HG02973 (cell line): ENCODE measurements around the gene SH3D19.
"Not testable (repeated sequence)": the region's sequence is repeated elsewhere in the genome, so short reads cannot be mapped to it uniquely, and the experiment has no call there.

Experiments used
- ATAC-seq: cut with Tn5 transposase; IDR thresholded peaks from one replicate; pipeline ENCODE4 v1.9.1; 2021; ENCODE audit warnings: moderate library complexity; ENCODE audit not compliant: unreplicated experiment

Gene SH3D19

DNA sequence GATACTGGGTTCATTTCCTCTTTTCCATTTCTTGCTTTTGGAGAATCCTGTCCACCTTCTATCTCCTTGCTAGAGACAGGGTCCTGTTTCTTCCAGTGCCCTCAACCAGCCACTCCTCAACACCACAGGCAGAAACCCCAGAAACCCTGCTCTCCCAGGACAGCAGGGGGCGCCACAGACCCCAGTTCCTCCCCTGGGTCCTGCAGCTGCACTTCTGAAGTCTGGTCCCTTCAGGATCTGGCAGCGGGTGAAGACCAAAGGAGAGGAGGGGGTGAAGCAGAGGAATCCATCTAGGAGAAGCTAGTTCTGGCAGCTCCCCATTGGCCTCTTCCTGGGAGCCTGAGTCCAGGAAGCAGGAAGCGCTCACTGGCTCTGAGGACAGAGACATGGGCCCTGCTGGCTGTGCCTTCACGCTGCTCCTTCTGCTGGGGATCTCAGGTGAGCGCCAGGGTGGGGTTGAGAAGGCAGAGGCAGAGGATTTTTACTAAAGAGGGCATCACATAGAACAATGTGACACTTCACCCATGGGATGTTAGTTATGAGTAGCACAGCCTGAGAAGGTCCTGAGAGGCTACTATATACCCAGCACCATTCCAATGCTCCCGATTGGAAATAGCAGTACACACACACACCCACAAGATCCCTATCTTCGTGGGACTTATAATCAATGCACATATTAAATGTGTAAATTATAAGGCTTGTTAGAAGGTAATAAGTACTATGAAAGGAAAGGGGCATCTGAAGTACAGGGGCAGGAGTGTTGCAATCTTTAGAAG is 48.4 kb downstream of the SH3D19 start, which contains the start of gene PRSS48:
TSS of gene PRSS48 (plus strand) at position 375 of the 776 bp plus-strand sequence. CDS start at position 387, 12 bp downstream.
- ATAC-seq: no peak

DNA sequence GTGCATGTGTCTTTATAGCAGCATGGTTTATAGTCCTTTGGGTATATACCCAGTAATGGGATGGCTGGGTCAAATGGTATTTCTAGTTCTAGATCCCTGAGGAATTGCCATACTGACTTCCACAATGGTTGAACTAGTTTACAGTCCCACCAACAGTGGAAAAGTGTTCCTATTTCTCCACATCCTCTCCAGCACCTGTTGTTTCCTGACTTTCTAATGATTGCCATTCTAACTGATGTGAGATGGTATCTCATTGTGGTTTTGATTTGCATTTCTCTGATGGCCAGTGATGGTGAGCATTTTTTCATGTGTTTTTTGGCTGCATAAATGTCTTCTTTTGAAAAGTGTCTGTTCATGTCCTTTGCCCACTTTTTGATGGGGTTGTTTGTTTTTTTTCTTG is 56.5 kb downstream of the SH3D19 start:
- ATAC-seq: not testable (repeated sequence)

DNA sequence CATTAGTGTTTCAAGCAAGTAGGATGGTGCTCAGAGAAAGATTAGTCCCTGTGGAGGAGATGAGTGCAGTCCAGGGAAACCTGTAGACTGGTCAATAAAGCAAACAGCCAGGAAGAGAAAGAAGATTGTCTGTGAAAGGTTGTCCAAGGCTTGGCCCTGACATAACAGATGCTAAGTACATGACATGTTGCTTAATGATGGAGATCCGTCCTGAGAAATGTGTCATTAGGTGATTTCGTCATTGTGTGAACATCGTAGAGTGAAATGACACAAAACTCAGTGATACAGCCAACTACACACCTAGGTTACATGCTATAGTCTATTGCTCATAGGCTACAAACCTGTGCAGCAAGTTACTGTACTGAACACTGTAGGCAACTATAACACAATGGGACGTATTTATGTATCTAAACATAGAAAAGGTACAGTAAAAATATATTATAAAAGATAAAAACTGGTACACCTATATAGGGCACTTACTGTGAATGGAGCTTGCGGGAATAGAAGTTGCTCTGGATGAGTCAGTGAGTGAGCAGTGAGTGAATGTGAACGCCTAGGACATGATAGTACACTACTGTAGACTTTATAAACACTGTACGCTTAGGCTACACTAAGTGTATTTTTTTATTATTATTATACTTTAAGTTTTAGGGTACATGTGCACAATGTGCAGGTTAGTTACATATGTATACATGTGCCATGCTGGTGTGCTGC is 57.4 kb downstream of the SH3D19 start:
- ATAC-seq: no peak

DNA sequence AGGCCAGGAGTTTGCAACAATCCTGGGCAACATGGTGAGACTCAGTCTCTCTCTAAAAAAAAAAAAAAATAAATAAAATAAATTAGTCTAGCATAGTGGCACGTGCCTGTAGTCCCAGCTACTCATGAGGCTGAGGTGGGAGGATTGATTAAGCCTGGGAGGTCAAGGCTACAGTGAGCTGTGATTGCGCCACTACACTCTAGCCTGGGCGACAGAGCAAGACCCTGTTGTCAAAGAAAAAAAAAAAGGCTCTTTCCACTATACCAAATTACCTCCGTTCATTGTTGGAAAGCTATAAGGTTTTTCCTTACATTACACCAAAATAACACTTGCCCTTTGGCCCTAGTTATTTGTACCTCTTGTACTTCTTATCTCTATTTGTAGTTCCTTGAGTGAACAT is 58.3 kb downstream of the SH3D19 start:
- ATAC-seq: no peak

DNA sequence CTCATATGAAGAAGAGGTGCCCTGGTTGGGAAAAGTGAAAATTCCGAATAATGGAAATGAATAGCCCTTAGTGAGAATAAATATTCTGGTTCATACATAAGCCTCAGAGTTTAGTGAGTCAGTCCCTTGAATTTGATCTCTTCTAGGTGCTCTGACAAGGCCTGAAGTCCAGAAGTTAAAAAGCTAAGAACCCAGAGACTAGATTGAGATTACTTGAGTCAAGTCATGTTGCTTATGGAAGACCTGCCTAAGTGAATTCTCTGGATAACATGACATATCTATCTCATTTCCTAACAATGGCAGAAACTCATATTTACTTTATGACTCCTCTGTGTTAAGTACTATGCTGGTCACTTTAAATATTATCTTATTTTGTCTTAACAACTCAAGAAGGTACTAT is 58.9 kb downstream of the SH3D19 start:
- no peak for ATAC-seq

DNA sequence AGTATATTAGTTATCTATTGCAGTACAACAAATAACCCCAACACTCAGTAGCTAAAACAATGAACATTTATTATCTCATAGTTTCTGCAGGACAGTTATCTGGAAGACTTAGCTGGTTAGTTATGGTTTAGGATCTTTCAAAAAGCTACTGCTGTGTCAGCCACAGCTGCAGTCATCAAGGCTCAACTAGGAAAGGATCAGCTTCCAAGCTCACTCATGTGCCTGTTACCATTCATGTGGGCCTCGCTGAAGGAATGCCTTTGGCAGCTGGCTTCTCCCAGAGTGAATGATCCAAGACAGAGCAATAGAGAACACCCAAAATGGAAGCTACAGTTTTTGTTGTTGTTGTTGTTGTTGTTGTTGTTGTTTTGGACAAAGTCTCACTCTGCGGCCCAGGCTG is 62.0 kb downstream of the SH3D19 start:
- no peak for ATAC-seq

DNA sequence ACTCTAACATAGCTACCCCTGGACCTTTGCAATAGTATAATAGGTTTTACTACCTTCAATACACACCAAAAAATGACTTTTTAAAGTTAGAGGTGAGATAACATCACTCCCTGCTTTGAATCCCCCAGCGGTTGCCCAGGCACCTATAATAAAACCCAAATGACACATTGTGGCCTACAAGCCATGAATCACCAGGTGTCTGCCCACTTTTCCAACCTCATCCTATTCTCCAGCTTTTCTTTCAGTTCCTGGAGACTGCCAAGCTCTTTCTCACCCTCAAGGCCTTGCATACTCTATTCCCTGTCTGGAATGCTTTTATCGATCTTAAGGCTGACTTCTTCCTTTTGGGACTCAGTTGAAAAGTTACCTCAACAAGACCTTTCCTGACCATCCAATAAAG is 64.9 kb downstream of the SH3D19 start:
- no peak for ATAC-seq

DNA sequence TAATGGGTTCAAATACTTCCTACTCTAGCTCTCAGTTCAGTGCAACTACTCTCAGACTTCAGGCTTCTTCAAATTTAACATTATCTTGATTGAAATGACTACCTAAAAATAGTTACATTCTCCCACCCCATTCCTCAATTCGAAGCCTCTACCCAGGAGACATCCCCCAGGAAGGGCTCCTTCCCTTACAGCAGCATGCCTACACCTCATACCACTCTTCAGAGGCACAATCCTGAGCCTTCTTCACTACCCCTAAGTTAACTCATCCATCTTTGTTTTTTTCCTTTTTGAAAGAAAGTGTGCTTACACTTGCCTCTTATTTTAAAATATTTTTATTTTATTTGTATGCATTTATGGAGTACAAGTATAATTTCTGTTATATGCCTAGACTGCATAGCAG is 65.7 kb downstream of the SH3D19 start:
- no peak for ATAC-seq

DNA sequence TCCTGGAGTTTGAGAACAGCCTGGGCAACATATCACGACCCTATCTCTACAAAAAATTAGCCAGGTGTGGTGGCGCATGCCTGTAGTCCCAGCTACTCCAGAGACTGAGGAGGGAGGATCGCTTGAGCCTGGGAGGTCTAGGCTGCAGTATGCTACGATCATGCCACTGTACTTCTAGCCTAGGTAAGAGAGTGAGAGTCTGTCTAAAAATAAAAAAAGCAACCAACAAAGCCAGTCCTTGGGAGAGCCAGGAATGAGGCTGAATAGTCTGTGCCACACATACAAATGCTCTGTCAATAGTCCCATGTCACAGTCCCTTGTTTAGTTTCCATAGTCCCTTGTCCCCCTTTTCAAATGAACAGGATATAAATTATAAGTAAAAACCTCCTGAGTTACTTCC is 67.7 kb downstream of the SH3D19 start:
- no peak for ATAC-seq

DNA sequence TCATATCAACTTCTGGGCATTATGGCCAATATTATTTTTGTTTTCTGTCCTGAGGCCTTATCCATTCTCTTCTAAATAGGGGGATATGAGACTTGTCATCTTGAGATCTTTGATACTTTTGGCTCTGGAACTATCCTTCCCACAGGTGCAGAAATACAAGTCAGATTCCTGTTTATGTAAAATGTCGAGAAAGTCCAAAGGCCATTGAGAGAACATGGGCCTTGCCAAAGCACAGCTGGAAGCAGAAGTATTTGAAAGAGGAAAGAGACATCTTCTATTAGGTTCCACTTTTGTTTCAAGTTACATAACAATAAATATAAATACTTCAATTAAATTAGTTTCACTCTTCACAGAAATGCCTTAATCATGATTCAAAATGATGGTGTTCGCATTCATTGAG is 69.3 kb downstream of the SH3D19 start:
- no peak for ATAC-seq

DNA sequence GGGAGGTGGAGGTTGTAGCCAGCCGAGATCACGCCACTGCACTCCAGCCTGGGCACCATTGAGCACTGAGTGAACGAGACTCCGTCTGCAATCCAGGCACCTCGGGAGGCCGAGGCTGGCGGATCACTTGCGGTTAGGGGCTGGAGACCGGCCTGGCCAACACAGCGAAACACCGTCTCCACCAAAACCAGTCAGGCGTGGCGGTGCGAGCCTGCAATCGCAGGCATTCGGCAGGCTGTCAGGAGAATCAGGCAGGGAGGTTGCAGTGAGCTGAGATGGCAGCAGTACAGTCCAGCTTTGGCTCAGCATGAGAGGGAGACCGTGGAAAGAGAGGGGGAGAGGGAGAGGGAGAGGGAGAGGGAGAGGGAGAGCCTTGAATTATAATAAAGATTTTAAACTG is 69.7 kb downstream of the SH3D19 start:
- not testable (repeated sequence) for ATAC-seq

DNA sequence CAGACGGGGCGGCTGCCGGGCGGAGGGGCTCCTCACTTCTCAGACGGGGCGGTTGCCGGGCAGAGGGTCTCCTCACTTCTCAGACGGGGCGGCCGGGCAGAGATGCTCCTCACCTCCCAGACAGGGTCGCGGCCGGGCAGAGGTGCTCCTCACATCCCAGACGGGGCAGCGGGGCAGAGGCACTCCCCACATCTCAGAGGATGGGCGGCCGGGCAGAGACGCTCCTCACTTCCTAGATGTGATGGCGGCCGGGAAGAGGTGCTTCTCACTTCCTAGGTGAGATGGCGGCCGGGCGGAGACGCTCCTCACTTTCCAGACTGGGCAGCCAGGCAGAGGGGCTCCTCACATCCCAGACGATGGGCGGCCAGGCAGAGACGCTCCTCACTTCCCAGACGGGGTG is 70.2 kb downstream of the SH3D19 start:
- not testable (repeated sequence) for ATAC-seq

DNA sequence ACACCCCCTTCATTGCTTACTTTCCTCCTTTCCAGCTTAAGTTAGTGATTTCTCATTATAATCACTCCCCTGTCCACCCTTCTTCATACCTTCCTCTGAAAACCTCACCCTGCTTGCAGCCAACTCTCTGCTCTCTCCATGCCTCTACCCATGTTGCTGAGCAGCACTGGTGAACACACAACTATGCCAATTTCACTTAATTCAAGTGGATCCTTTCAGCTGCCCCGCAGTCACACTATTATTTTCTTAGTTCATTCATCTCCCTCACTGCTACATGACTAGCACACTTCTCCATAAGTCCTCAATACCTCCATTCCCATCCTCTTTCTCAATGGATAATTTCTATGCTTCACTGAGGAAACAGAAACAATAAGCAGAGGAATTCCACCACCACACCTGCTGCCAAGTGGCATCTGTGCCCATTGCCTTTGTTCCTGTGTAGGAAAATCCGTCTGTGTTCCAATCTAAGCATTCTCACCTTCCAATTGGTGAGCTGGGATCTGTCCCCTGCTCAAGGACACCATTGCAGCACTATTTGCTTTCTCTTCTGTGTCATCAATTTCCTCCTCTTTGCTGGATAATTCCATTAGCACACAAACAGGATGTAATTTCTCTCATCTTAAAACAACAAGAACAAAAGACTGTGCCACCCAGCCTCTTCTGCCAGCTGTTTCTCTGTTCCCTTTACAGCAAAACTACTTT is 73.7 kb downstream of the SH3D19 start:
- ATAC-seq: no peak

DNA sequence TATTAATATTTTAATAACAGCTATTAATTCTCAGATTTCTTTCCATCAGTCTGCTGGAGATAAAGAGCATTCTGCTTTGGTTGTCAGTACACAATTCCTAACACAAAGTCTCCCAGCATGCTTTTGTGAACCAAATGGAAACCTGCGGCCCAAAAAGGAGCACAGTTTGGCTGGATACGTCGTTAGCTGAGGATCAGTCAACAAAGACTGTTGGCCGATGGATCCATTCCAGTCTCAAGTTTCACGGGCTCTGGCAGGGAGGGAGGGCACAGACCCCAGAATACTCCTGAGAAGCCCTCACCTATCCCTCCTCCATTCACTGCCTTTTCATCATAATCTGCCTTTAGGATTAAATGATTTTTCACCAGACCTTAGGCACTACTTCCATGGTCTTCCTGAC is 74.7 kb downstream of the SH3D19 start:
- no peak for ATAC-seq

DNA sequence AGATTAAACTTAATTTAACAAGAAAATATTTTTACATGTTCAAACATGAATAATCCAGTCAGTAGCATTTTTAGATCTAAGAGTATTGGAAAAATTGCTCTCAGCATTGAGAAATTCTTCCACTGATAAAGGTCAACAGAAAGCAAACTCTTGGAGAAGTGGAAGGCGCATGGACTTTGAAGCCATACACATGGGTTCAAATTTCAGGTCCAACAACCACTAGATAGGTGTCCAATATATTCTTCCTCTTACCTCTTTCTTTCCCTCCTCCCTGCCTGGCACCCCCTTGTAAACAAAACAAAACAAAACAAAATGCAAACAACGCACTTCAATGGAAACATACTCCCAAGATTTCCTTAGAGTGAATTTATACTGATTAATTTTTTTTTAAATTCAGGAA is 76.9 kb downstream of the SH3D19 start:
- ATAC-seq: no peak

DNA sequence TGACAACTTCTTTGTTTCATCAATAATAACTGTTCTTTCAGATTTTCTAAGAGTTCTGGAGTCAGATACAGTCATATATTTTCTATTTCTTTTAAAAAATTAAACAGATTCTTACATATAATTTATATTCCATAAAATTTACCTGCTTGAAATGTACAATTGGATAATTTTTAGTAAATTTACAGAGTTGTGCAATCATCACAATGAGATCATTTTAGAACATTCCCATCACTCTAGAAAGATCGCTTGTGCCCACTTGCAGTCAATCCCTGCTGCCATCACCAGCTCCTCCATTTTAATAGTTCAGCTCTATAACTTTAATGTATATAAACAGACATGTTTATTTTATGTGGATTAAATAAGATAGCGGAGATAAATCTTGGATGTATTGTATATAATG is 78.0 kb downstream of the SH3D19 start:
- no peak for ATAC-seq

DNA sequence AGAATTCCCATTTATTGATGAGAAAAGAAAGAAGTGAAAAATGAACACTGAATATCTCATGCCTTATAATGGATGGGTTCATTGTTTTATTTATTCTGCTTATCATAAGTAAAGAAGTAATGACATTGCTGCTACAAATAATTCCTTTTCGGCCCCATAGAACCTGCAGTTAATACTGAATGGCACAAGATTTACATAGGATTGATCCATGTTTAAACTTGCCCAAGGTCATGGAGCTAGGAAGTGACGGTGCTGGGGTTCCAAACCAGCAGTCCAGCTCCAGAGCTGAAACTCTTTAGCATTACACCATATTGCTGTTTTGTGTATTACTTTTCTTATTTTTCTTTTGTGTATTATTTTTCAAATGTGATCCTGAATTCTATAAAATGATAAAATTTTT is 78.7 kb downstream of the SH3D19 start:
- ATAC-seq: no peak

DNA sequence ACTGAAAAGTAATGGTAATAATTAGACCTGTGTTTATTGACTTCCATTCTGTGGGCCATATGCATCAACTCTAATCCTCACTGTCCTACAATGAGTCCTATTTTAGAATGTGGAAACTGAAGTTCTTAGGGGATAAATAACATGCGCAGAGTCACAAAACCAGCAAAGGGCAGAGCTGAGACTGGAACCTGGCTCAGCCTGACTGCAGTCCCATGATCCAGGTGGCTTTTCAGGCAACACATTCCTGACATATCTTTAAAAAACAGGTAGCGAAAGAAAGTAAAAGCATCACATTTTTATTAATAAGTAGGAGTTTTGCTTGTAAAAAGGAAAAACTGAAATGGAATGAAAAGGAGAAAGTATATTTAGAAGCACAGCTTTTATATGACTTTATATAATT is 83.1 kb downstream of the SH3D19 start:
- no peak for ATAC-seq

DNA sequence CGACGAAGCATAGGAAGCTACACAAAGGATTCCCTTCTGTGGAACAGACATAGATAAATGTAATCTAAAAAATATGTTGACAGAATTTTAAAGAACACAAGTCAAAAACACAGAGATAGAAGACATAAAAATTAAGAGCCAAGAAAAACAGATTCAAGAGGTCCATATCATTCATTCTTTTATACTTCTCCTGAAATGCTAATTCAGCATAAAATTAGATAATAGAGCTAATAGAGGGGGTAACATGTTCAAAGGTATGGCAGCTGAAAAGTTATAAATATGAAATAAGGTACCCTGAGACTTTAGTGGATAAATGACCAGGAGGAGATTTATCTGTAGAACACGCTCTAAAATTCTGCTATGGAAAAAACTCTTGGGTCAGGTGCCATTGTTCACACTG is 85.8 kb downstream of the SH3D19 start:
- ATAC-seq: no peak

DNA sequence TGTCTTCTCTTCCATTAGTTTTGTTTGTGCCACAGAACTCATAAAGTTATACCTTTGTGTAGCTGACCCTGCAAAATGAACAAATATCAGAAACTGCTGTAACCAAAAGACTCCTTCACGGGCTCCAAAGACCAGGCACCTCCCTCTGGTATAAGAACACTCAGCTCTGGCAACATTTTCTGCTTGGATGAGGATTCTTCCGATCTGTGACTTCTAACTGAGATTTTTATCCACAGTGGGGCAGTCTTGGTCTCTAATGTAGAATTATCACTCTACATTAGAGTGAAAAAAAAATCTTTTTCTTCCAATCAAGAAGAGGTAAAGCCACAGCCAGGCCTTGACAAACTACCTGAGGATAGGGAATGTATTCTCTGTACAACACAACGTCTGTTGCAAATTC is 86.9 kb downstream of the SH3D19 start:
- ATAC-seq: no peak

DNA sequence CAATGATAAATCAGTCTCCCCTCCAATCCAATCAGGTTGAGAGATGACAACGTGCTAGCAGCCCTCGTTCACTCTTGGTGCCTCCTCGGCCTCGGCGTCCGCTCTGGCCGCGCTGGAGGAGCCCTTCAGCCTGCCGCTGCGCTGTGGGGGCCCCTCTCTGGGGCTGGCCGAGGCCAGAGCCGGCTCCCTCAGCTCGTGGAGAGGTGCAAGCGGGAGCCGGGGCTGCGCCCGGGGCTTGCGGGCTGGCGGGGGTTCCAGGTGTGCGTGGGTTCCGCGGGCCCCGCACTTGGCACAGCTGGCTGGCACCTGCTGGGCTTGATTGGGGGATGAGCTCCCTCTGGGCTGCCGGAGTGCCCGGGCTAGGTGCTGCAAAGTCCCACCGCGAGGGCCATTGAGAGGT is 89.4 kb downstream of the SH3D19 start:
- no peak for ATAC-seq

DNA sequence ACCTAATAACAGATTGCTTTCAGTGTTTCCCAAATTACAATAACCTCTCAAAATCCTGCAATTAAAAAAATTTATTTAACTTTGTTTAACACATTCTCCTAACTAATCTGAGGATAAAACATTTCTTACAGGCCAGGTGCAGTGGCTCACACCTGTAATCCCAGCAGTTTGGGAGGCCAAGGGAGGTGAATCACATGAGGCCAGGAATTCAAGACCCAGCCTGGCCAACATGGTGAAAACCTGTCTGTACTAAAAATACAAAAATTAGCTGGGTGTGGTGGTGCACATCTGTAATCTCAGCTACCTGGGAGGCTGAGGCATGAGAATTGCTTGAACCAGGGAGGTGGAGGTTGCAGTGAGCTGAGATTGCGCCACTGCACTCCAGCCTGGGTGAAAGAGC is 90.0 kb downstream of the SH3D19 start:
- ATAC-seq: not testable (repeated sequence)
